Measurements from ENCODE around the gene STARD8.

The STARD8 gene

GRCh38 chrX:68694435-68695205, 47.2 kb downstream of the STARD8 start:
- Histone ChIP-seq H3K9ac (ENCODE audit: low read length) (no peak overlapping the region), H3F3A (ENCODE audit: insufficient read depth, low read length) (no peaks in the 10 kb centered on the region), H3K9me3 (ENCODE audit: low read length) (no peaks in the 10 kb centered on the region), H3K4me3 (ENCODE audit: low read depth, low read length, poor library complexity, severe bottlenecking) (no peak overlapping the region), H4K20me1 (ENCODE audit: insufficient read depth, low read length) (no peaks in the 10 kb centered on the region), H3K4me1 (ENCODE audit: insufficient read depth, low read length, severe bottlenecking) (no peaks in the 10 kb centered on the region), H3K27me3 (ENCODE audit: insufficient read depth, low read length) (no peaks in the 10 kb centered on the region), H3K79me2 (ENCODE audit: insufficient read depth, low read length) (no peaks in the 10 kb centered on the region), H2AFZ (ENCODE audit: low read length) (no peak overlapping the region), H3K36me3 (ENCODE audit: insufficient read depth, low read length) (no peaks in the 10 kb centered on the region), H3K4me2 (ENCODE audit: low read length) (no peak overlapping the region), H3K27ac (ENCODE audit: low read depth, low read length, poor library complexity, severe bottlenecking) (no peak overlapping the region), H3K9me2 (ENCODE audit: low read depth, low read length) (no peaks in the 10 kb centered on the region)
- TF ChIP-seq CTCF (IDR thresholded peaks at IDR 0.05; ENCODE audit: low read length) (no peak), EZH2 (IDR thresholded peaks at IDR 0.05; ENCODE audit: borderline replicate concordance, low read length) (no peak)

- TF ChIP-seq EZH2 (IDR thresholded peaks at IDR 0.05; ENCODE audit: borderline replicate concordance, low read length) (no peak), CTCF (IDR thresholded peaks at IDR 0.05; ENCODE audit: low read length) (no peak)
- Histone ChIP-seq H3K27ac (ENCODE audit: low read depth, low read length, poor library complexity, severe bottlenecking) (no peak overlapping the region), H3K27me3 (ENCODE audit: insufficient read depth, low read length) (no peaks in the 10 kb centered on the region), H2AFZ (ENCODE audit: low read length) (no peak overlapping the region), H3K4me3 (ENCODE audit: low read depth, low read length, poor library complexity, severe bottlenecking) (no peak overlapping the region), H3K9me2 (ENCODE audit: low read depth, low read length) (no peaks in the 10 kb centered on the region), H3K4me2 (ENCODE audit: low read length) (no peak overlapping the region), H3K9me3 (ENCODE audit: low read length) (no peaks in the 10 kb centered on the region), H3F3A (ENCODE audit: insufficient read depth, low read length) (no peaks in the 10 kb centered on the region), H3K79me2 (ENCODE audit: insufficient read depth, low read length) (no peaks in the 10 kb centered on the region), H4K20me1 (ENCODE audit: insufficient read depth, low read length) (no peaks in the 10 kb centered on the region), H3K36me3 (ENCODE audit: insufficient read depth, low read length) (no peaks in the 10 kb centered on the region), H3K4me1 (ENCODE audit: insufficient read depth, low read length, severe bottlenecking) (no peaks in the 10 kb centered on the region), H3K9ac (ENCODE audit: low read length) (no peak overlapping the region)
Measured at GRCh38 chrX:68695206-68695845, 47.9 kb downstream of the STARD8 start.

GRCh38 chrX:68696267-68696990, 49.0 kb downstream of the STARD8 start:
- Histone ChIP-seq H3K9me3 (ENCODE audit: low read length) (no peaks in the 10 kb centered on the region), H3K4me2 (ENCODE audit: low read length) (no peak overlapping the region), H3K9me2 (ENCODE audit: low read depth, low read length) (no peaks in the 10 kb centered on the region), H3K36me3 (ENCODE audit: insufficient read depth, low read length) (no peaks in the 10 kb centered on the region), H3K27ac (ENCODE audit: low read depth, low read length, poor library complexity, severe bottlenecking) (no peak overlapping the region), H3F3A (ENCODE audit: insufficient read depth, low read length) (no peaks in the 10 kb centered on the region), H3K9ac (ENCODE audit: low read length) (no peak overlapping the region), H3K4me1 (ENCODE audit: insufficient read depth, low read length, severe bottlenecking) (no peaks in the 10 kb centered on the region), H3K79me2 (ENCODE audit: insufficient read depth, low read length) (no peaks in the 10 kb centered on the region), H4K20me1 (ENCODE audit: insufficient read depth, low read length) (no peaks in the 10 kb centered on the region), H3K4me3 (ENCODE audit: low read depth, low read length, poor library complexity, severe bottlenecking) (no peak overlapping the region), H3K27me3 (ENCODE audit: insufficient read depth, low read length) (no peaks in the 10 kb centered on the region), H2AFZ (ENCODE audit: low read length) (no peak overlapping the region)
- no peak for TF ChIP-seq CTCF (IDR thresholded peaks at IDR 0.05; ENCODE audit: low read length)
- TF ChIP-seq EZH2 (IDR thresholded peaks at IDR 0.05; ENCODE audit: borderline replicate concordance, low read length): no peak
